GM18526 (cell line): ENCODE results near the gene HOPX.

Experiments
- POLR2A ChIP-seq: IDR thresholded peaks from 3 replicates; pipeline ENCODE4 v1.6.1; 2011; ENCODE audit not compliant: insufficient read length; ENCODE audit errors: extremely low read depth

The HOPX gene

DNA sequence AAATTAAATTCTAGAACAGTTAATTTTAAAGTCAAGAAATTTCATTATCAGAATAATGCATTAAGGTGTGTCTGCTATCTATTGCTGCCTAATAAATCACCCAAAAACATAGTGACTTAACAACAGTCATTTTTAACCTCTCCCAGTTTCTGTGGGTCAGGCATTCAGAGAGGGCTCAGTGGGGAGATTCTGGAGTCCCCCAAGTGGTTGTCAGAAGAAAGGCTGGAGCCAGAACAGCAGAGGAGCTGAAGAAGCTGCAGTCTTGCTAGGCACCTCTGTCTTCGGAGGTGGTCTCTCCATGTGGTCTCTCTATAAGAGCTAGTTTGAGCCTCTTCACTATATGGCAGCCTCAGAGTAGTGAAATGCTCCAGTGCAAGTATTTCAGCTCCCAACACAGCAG, 9.3 kb upstream of the HOPX start:
- no peak for TF ChIP-seq POLR2A

DNA sequence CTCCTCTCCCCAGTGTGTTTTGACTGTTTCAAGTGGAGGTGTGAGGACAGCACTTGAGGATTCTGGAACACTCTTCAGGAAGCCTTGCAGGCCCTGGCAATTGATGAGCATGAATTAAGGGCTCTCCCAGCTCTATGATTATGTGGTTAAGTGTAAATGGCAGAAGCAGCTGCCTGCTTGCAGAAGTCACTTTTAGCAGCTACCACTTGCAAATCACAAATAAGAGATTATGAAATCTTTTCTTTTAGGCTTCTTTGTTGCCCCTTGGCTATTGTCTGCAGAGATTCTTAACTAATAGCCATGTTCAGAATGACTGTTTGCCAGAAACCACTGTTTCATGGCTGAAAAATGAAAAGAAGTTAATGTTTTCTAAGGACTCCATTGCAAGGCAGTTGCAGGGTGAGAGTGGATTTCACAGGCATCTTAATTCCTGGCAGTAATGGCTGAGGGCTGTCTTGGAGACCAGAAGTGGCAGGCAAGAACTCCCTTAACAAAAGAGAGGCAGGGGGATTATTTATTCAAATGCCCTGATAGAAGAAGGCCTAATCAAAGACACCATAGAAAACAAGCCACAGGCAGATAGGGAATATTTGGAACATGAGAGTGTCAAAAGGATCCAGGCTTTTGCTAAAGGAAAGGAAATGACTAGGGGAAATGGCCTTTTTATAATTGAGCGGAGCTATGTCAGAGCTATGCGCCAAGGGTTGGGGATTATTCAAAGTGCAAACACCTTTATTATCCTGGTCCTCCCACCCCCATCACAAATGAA, 8.3 kb upstream of the HOPX start:
- no peak for TF ChIP-seq POLR2A

DNA sequence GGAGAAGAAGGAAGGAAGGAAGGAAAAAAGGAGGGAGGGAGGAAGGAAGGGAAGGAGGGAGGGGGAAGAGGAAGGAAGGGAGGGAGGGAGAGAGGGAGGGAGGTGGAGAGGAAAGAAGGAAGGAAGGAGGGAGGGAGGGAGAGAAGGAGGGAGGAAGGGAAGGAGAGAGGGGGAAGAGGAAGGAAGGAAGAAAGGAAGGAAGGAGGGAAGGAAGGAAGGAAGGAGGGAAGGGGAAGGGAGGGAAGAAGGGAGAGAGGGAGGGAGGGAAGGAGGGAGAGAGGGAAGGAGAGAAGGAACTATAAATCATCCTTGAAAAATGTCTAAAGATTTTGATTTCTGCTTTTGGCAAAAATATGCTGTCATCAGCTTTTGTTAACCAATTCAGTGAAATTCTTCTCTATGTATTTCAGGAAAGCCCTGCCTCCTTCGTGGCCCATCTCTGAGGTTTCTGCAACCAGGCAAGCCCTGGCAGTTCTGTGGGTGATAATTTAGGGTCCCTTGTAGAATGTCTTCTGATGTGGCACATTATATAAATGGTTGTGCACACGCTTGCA, 7.1 kb upstream of the HOPX start:
- TF ChIP-seq POLR2A = no peak

DNA sequence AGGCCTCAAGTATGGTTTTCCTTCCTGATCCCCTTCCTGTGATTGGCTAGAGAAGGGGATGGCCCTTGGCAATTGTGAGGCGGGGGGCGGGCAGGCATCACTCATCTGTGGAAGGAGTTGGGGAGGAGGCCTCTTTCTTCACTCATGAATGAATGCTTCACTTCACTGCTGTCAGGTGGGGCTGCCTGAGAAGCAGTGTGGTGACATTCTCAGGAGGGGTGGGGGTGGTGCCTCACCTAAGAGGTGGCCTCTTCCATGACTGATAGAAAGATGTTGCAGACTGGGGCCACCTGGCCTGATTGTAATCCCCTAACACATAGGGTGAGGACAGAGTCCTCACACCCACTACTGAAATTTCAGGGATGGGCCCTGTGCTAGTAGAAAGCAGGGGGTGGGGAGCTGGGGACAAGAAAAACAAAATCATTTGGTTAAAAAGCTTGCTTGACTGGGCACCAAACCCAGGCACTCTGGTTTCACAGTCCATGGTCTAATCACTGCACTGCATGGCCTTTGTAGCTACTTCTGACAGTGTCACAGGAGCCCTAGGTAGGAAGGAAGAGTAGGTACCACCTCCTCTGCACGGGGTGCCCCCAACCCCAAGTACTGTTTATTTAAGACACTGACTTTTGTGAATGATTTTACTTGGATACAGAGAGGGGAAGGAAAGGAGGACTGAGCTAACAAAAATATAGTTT, 5.6 kb upstream of the HOPX start:
- TF ChIP-seq POLR2A = no peak

DNA sequence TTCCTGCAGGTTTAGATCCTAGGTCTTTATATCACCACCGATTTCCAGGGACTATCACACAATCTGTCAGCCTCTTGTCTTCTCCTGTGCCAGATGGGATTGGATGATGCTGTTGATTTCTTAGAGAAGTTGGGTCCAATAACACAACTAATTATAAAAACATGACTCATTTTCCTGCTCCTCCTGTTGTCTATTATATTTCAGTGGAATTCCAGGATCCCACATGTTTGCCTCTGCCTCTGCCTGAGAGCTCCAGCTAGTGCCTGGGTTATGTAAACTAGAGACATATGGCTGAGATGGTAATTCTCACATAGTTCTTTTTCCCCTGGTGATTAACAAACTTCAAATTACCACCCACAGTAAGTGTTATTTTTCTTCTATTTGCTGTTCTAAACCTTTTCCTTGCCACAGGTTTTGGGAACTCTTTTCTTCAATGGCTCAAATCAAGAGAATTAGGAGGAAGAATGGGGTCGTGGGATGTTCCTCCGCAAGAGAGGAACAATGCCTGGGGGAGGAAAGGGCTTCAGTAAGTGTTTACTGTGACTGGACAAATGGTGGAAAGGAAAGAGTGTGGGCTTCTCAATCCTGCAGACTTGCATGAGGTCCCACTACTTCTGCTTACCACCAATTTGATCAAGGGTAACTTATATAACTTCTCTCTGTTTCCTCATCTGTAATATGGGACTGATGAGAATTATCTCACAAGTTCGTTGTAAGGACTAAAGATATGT, 3.4 kb upstream of the HOPX start:
- TF ChIP-seq POLR2A = no peak

DNA sequence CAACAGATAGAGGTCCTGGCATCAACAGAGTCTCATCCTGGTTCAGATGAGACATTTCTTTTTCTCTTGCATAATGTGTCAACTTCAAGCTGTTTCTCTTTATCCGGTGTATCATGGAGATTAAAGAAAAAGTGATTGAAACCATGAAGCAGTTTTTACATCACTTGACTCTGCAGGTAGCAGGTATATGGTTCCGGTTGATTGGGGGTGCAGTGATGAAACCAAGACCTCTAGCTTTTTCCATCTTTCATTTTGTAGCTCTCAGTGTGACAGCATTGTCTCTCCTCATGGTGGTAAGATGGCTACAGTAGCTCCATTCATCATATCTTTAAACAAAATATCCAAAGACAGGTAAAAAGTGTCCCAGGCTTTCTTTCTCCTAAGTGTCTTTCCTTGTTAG, 2.4 kb upstream of the HOPX start:
- no peak for TF ChIP-seq POLR2A

DNA sequence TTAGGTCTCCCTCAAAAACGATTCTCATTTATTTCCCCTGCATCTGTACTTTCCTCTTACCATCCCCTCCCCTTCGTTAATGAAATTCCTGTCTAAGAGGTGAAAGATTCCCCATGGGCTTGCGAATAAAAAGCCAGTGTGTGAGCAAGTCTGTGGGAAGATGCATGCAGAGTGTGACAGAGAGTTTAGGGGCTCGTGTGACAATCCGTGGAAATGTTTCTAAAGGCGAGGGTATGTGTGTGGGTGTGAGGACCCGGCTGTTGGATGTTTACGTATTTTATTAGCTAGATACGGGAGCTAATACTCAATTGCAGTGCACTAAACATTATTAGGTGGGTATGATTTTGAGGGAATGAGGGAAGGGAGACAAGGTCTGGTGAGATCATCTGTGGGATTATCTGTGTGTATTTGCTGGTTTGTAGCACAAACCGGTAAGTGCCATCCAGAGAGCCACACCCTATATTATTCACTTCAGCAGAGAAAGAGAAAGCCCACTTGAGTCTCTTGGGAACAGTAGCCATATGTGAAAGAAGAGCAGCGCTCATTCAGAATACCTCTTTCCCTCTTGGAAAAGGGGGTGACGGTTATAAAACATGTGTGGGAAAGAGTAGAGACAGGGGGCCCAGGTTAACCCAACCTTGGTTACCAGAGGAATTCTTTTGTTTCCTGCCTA, 893 bp upstream of the HOPX start:
- no peak for TF ChIP-seq POLR2A

DNA sequence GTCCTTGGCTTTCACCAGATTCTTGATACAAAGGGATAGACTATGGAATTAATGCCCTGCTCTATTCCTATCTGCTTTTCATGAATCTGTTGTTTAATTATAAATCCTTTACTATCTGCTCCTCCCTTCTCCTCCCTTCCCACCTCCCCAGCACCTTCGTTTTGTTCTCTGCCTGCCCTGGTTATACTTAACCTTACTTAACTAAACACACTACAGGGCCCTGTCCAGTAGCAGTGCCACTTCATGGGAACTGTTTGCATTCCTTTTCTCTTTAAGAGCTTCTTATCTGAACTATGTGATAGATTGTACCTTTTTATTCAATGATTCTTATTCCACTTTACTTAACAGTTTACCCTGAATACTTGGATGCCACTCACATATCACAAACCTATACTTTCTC, 830 bp downstream of the HOPX start:
- TF ChIP-seq POLR2A = no peak

DNA sequence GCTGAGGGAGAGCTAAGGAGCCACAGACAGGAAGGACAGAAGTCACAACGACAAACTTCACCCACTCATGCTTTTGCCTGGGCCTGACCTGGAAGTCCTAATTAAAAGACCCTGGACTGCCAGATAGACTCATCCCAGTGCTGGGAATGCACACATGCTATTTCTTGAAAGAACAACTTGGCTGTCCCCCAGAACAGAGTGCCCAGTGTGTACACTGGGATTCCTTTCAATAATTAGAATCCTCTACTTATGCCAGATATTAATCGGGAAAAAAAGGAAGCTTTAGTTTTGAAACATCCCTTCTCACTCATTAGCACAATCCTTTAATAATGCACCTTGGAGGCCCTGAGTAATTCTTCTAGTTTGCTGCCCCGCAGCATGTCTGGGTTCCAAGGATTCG, 3.4 kb downstream of the HOPX start:
- no peak for TF ChIP-seq POLR2A

DNA sequence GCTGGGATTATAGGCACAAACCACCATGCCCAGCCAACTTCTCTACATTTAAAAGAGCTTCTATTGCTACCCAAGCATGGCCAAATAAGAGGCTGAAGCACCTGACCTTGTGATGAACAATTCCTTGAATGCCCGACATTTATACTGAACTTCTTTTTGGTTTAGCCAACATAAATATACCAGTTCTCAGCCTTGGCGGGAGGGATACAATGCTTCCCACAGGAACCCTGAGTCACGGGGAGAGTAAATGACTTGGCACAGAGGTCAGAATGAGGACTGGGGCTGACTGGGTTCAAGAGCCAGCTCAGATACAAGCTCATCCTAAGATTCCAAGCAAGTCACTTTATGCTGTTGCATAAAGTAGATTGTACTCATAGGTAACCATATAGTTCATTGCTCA, 6.1 kb downstream of the HOPX start:
- TF ChIP-seq POLR2A = no peak

DNA sequence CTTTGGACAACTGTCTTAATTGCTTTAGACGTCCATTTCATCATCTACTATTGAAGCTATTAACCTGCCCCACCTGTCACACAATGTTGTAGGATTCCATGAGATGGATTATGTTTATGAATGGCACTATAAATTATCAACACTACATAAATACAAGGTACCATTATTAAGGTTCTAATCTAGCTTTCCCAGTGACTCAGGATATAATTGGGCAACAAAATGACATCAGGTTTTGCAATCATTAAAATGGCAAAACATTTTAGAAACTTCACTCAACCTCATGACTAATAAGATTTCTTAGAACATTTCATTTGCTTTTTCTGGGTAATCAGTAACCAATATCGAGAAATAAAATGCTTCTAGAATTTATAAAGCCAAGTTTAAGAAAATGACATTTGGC, 9.2 kb downstream of the HOPX start:
- no peak for TF ChIP-seq POLR2A

DNA sequence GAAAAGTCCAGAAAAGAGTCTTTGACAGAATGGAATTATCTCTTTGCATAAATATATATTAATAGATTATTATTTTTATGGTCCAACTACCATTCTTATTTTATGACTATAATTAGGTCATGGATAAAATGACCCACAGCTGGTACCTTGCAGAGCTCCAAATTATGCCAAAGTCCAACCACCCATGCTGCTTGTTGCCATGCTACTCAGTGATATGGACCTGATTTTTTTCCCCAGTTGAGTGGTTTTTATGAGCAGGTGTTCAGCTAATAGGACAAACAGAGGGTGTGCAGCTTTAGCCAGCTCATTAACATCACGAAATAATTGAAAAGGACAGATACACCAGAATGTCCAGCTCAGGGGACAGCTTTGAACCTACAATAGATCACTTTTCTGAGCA, 9.7 kb downstream of the HOPX start:
- TF ChIP-seq POLR2A = no peak

DNA sequence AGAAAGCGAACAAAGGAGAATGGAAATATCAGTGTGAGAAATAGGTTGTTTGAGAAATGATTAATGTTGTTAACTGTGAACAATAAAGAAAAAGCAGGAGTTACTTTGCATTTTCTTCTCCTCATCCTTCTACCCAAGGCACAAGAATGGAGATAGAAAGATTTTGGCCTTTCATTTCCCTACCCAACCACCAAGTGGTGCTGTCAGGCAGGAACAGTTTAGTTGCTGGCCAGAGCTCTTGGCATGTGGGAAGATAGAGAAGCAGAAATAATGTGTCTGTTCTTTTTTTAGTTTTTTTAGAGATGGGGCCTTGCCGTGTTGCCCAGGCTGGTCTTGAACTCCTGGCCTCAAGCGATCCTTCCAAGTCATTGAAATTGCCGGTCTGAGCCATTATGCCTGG, 12.8 kb downstream of the HOPX start:
- no peak for TF ChIP-seq POLR2A

DNA sequence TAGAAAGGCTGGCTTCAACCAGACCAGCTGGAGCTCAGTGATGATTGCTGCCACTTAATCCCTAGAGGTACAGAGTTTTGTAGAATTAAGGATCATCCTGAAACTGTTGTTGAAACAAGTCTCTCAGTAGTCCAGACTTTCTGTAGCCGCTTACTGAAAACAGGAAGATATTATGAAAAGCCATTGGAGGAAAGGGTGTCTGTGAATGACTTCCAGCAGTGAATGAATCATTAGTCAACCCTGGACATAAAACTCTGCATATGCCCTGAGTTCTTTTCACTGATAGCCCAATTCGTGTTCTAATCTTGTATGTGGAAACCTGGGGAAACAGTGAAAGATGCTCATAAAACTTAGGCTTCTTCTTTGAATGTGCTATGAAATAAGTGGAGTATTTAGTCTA, 14.8 kb downstream of the HOPX start:
- no peak for TF ChIP-seq POLR2A

DNA sequence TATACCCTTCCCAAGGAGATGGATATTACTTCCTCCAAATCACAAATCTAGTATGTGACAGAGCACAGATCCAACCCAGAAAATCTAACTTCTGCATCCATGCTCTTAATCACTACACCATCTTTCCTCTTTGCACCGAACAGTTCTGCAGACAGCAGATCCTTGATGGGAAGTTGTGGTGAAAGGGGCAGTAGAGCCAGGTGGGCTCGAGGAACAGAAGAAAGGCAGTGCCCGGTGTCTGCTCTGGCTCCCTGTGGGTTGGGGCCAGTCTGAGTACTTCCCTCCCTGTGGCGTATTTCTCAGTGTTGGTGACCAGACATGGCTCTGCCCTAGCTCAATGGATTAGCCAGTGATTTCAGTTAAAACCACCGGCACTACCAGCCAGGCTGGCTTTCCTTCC, 15.3 kb downstream of the HOPX start:
- no peak for TF ChIP-seq POLR2A
